Omental fat pad (tissue), 4 donors: ENCODE results near the gene C6orf47. TPM values are rescaled to one million over a fixed set of nuclear protein-coding genes. Genes with fewer than 3 reads are reported as not detected.

Experiments
- ATAC-seq: fragments of 150-250 bp; one replicate; pipeline ENCODE4 v1.9.1; 2016; ENCODE audit warnings: mild to moderate bottlenecking, moderate library complexity; ENCODE audit not compliant: low FRiP score
- DNase-seq: peaks from one replicate; pipeline ENCODE4 v3.0.0-alpha.2; 2019; ENCODE audit warnings: low spot score
- small RNA-seq: library from RNA; depleted of rRNA; stranded (forward); fragments of <200 nt; gene quantifications from one replicate; pipeline ENCODE3, GENCODE V24; 2016
- total RNA-seq, 4 donors: library from RNA; depleted of rRNA; stranded (reverse); fragments of >200 nt; gene quantifications; one replicate each; pipeline ENCODE4 v1.1.0, GENCODE V29; 2016
- TF ChIP-seq, protein P1 (sequence below), 3 donors: fragments of 450-650 bp; IDR thresholded peaks; one replicate each; pipeline ENCODE4 v1.5.1; 2016 to 2017; ENCODE audit warnings: antibody characterized with exemption in 3 of 3, mild to moderate bottlenecking in 3 of 3, moderate library complexity in 2 of 3

The C6orf47 gene
- total RNA-seq, 4 donors from 2014 or later, result 16.8 to 24.7 (median 21.2) TPM

DNA sequence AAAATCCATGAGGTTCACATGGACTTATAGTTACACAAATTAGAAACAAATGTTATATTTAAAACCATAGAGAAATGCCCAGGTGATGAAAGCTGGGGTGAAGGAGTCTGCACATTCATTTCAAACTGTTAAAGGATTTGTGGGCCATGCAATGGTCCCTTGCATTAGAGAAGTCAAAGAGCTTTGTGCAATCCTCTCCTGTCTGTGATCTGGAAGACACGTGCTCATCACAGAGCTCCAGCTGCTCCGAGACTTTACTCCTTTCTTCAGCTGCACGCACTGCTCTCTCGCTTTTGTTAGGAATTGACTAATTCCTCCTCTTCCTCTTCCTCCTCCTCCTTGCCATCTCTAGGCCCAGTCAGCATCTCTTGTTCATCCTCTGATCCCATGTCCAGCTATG is 49.6 kb downstream of the C6orf47 start:
- ATAC-seq, result no peak
- TF ChIP-seq, protein P1, sequence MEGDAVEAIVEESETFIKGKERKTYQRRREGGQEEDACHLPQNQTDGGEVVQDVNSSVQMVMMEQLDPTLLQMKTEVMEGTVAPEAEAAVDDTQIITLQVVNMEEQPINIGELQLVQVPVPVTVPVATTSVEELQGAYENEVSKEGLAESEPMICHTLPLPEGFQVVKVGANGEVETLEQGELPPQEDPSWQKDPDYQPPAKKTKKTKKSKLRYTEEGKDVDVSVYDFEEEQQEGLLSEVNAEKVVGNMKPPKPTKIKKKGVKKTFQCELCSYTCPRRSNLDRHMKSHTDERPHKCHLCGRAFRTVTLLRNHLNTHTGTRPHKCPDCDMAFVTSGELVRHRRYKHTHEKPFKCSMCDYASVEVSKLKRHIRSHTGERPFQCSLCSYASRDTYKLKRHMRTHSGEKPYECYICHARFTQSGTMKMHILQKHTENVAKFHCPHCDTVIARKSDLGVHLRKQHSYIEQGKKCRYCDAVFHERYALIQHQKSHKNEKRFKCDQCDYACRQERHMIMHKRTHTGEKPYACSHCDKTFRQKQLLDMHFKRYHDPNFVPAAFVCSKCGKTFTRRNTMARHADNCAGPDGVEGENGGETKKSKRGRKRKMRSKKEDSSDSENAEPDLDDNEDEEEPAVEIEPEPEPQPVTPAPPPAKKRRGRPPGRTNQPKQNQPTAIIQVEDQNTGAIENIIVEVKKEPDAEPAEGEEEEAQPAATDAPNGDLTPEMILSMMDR (IDR thresholded peaks at IDR 0.05), result no peak
- no peak for DNase-seq

- DNase-seq, result no peak
- TF ChIP-seq, protein P1 (IDR thresholded peaks at IDR 0.05), result no peak
- no peak for ATAC-seq
Measured at GRCh38 chr6:31609519-31610406, 50.8 kb downstream of the C6orf47 start.

Small RNAs within 50 kb of the gene (small RNA-seq; reads per million reads assigned to genes)
- gene MIR4646 (not detected), gene MIR6832 (not detected), gene RF00019 (not detected), gene SNORA38 (7.0 reads per million, percentile 83 among the genes with 10 or more reads in this experiment), gene UQCRHP1 (not detected)

Other genes with a start within 250 kb of the C6orf47 start
- gene MICB, start 162.6 kb downstream of the C6orf47 start, total RNA-seq, result 1 to 10 TPM; 3.3 to 5.8 (median 5.8) TPM
- not detected for gene MCCD1, start 131.8 kb downstream of the C6orf47 start, total RNA-seq
- 100 to 1,000 TPM; 244 to 322 (median 271) TPM for gene DDX39B, start 118.8 kb downstream of the C6orf47 start, total RNA-seq
- gene ATP6V1G2, start 114.2 kb downstream of the C6orf47 start, total RNA-seq, result 1 to 10 TPM in 2 of 4 donors, under 1 TPM in 1, not detected in 1; 0.74 to 2.6 (median 2.4) TPM
- gene NFKBIL1, start 113.2 kb downstream of the C6orf47 start, total RNA-seq, result 10 to 100 TPM; 11.0 to 21.6 (median 16.3) TPM
- gene LTA, start 88.5 kb downstream of the C6orf47 start, total RNA-seq, result not detected
- 1 to 10 TPM in 1 of 4 donors, under 1 TPM in 2, not detected in 1; 0.65 to 1.5 (median 0.96) TPM for gene TNF, start 85.2 kb downstream of the C6orf47 start, total RNA-seq
- gene LTB, start 78.4 kb downstream of the C6orf47 start, total RNA-seq, result 1 to 10 TPM in 3 of 4 donors, under 1 TPM in 1; 0.72 to 5.5 (median 1.9) TPM
- gene LST1, start 74.5 kb downstream of the C6orf47 start, total RNA-seq, result 10 to 100 TPM; 16.3 to 34.2 (median 19.2) TPM
- gene NCR3, start 67.8 kb downstream of the C6orf47 start, total RNA-seq, result not detected
- gene AIF1, start 45.5 kb downstream of the C6orf47 start, total RNA-seq, result 10 to 100 TPM; 57.3 to 95.1 (median 81.8) TPM
- gene PRRC2A, start 40.1 kb downstream of the C6orf47 start, total RNA-seq, result 100 to 1,000 TPM in 1 of 4 donors, 10 to 100 TPM in 3; 44.8 to 111 (median 65.4) TPM
- gene BAG6, start 8.1 kb downstream of the C6orf47 start, total RNA-seq, result 100 to 1,000 TPM; 137 to 231 (median 157) TPM
- gene APOM, start 4.9 kb downstream of the C6orf47 start, total RNA-seq, result 1 to 10 TPM; 2.4 to 5.0 (median 3.6) TPM
- gene GPANK1, start 4.2 kb upstream of the C6orf47 start, total RNA-seq, result 10 to 100 TPM in 3 of 4 donors, 1 to 10 TPM in 1; 7.1 to 23.6 (median 15.6) TPM
- gene CSNK2B, start 5.3 kb upstream of the C6orf47 start, total RNA-seq, result 100 to 1,000 TPM; 130 to 202 (median 184) TPM
- 10 to 100 TPM in 3 of 4 donors, 1 to 10 TPM in 1; 7.4 to 16.9 (median 11.3) TPM for gene LY6G5B, start 9.2 kb upstream of the C6orf47 start, total RNA-seq
- 1 to 10 TPM in 2 of 4 donors, under 1 TPM in 1, not detected in 1; 0.84 to 4.5 (median 1.3) TPM for gene LY6G5C, start 20.3 kb upstream of the C6orf47 start, total RNA-seq
- 10 to 100 TPM; 41.8 to 62.8 (median 57.4) TPM for gene ABHD16A, start 42.5 kb upstream of the C6orf47 start, total RNA-seq
- not detected for gene LY6G6F, start 46.1 kb upstream of the C6orf47 start, total RNA-seq
- not detected for gene LY6G6D, start 54.6 kb upstream of the C6orf47 start, total RNA-seq
- under 1 TPM in 1 of 4 donors, not detected in 3; 0.74 TPM for gene LY6G6C, start 61.0 kb upstream of the C6orf47 start, total RNA-seq
- under 1 TPM in 1 of 4 donors, not detected in 3; 0.84 TPM for gene MPIG6B, start 62.6 kb upstream of the C6orf47 start, total RNA-seq
- gene DDAH2, start 68.5 kb upstream of the C6orf47 start, total RNA-seq, result 100 to 1,000 TPM; 103 to 148 (median 115) TPM
- 100 to 1,000 TPM; 244 to 443 (median 336) TPM for gene CLIC1, start 75.8 kb upstream of the C6orf47 start, total RNA-seq
- 10 to 100 TPM in 1 of 4 donors, 1 to 10 TPM in 3; 5.4 to 17.0 (median 7.3) TPM for gene MSH5, start 79.2 kb upstream of the C6orf47 start, total RNA-seq
- gene SAPCD1, start 101.9 kb upstream of the C6orf47 start, total RNA-seq, result not detected
- gene VWA7, start 116.5 kb upstream of the C6orf47 start, total RNA-seq, result 1 to 10 TPM in 1 of 4 donors, under 1 TPM in 2, not detected in 1; 0.36 to 1.6 (median 0.56) TPM
- gene VARS1, start 135.0 kb upstream of the C6orf47 start, total RNA-seq, result 10 to 100 TPM; 31.6 to 47.0 (median 34.6) TPM
- gene LSM2, start 146.2 kb upstream of the C6orf47 start, total RNA-seq, result 10 to 100 TPM; 19.8 to 35.1 (median 30.4) TPM
- 1 to 10 TPM in 3 of 4 donors, under 1 TPM in 1; 0.48 to 3.0 (median 1.9) TPM for gene HSPA1L, start 154.5 kb upstream of the C6orf47 start, total RNA-seq
- gene HSPA1A, start 154.8 kb upstream of the C6orf47 start, total RNA-seq, result 1,000 to 10,000 TPM in 1 of 4 donors, 100 to 1,000 TPM in 3; 155 to 1,684 (median 309) TPM
- 1,000 to 10,000 TPM in 1 of 4 donors, 100 to 1,000 TPM in 3; 174 to 1,642 (median 258) TPM for gene HSPA1B, start 167.0 kb upstream of the C6orf47 start, total RNA-seq
- gene NEU1, start 202.0 kb upstream of the C6orf47 start, total RNA-seq, result 10 to 100 TPM; 44.1 to 63.8 (median 55.2) TPM
- under 1 TPM in 3 of 4 donors, not detected in 1; 0.19 to 0.84 (median 0.38) TPM for gene SLC44A4, start 218.2 kb upstream of the C6orf47 start, total RNA-seq
- 10 to 100 TPM; 17.4 to 25.9 (median 20.0) TPM for gene EHMT2, start 236.9 kb upstream of the C6orf47 start, total RNA-seq
- gene ZBTB12, start 241.3 kb upstream of the C6orf47 start, total RNA-seq, result 1 to 10 TPM in 3 of 4 donors, under 1 TPM in 1; 0.48 to 1.9 (median 1.4) TPM